Measurements from ENCODE around the gene DNAJB8. TPM values are rescaled to one million over a fixed set of nuclear protein-coding genes. Genes with fewer than 3 reads are reported as not detected.
A peak's percentile ranks its signal among the peaks of the same experiment; 100 is the strongest.

DNAJB8 gene
- total RNA-seq, 1 experiment from 2014 or later = not detected

DNA sequence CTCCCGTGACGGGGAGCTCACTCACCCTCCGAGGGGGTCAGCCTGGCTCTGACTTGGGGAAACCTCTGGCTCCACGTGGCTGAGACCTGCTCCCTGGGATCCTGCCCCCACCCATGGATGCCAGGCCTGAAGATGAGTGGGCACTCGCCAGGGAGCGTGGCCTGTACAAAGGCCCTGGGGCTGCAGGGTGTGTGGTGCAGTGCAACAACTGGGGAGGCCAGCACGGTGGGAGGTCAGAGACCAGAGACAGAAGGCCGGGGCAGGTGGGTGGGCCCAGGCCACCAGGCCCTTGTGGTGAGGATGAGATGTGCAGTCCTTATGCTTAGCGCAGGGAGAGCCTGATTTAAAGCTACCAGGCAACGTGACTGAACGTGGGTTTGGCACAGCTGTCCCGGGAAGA is 5.0 kb downstream of the DNAJB8 start:
- H3T11ph ChIP-seq (ENCODE audit: low read length) = no peak overlapping the region
- no peaks in the 10 kb centered on the region for H3K27me3 ChIP-seq (ENCODE audit: insufficient read depth, low read length)
- no peak overlapping the region for H3K14ac ChIP-seq (ENCODE audit: insufficient read depth, low read length)
- no peak for DNase-seq
- H3K27ac ChIP-seq (ENCODE audit: insufficient read length, low read depth, low read length) = no peak overlapping the region
- no peak overlapping the region; a peak in 2 of 7 replicates for H3K27ac Mint-ChIP-seq
- no peak overlapping the region for H2BK120ac ChIP-seq (ENCODE audit: low read depth, low read length, poor library complexity, severe bottlenecking)
- TF ChIP-seq, protein P1, sequence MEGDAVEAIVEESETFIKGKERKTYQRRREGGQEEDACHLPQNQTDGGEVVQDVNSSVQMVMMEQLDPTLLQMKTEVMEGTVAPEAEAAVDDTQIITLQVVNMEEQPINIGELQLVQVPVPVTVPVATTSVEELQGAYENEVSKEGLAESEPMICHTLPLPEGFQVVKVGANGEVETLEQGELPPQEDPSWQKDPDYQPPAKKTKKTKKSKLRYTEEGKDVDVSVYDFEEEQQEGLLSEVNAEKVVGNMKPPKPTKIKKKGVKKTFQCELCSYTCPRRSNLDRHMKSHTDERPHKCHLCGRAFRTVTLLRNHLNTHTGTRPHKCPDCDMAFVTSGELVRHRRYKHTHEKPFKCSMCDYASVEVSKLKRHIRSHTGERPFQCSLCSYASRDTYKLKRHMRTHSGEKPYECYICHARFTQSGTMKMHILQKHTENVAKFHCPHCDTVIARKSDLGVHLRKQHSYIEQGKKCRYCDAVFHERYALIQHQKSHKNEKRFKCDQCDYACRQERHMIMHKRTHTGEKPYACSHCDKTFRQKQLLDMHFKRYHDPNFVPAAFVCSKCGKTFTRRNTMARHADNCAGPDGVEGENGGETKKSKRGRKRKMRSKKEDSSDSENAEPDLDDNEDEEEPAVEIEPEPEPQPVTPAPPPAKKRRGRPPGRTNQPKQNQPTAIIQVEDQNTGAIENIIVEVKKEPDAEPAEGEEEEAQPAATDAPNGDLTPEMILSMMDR (conservative IDR thresholded peaks at IDR 0.05) = peak; percentile 24; the same call in 1 of the 3 replicates
- no peak overlapping the region for H3K4me2 ChIP-seq (ENCODE audit: insufficient read depth, insufficient read length, low read length)
- H3K79me2 ChIP-seq (ENCODE audit: insufficient read depth, low read length) = no peaks in the 10 kb centered on the region
- no peaks in the 10 kb centered on the region for H3K79me1 ChIP-seq (ENCODE audit: insufficient read depth, low read depth, low read length, poor library complexity, severe bottlenecking)
- H3K4ac ChIP-seq (ENCODE audit: low read depth, low read length) = no peak overlapping the region
- H3K9me3 Mint-ChIP-seq = peaks cover 0 to 2% of the 10 kb centered on the region in 2 experiments; a peak in 2 of 5 replicates
- WGBS (ENCODE audit: extremely low coverage, insufficient read length, low lambda C conversion rate) = no CpG with 5 or more reads among the region's 12 CpGs
- no peak overlapping the region for H2BK12ac ChIP-seq (ENCODE audit: insufficient read length, low read depth, low read length)
- no peak overlapping the region for H2AK5ac ChIP-seq (ENCODE audit: insufficient read length, low read length)
- no peak overlapping the region for H3K9ac ChIP-seq (ENCODE audit: extremely low read depth, insufficient read length, low read length)
- H2AFZ ChIP-seq (ENCODE audit: low read length) = no peak overlapping the region
- no peak overlapping the region for H3K18ac ChIP-seq (ENCODE audit: insufficient read length, low read depth, low read length)
- no peak overlapping the region for H3K23ac ChIP-seq (ENCODE audit: insufficient read length, low read depth, low read length)
- H4K91ac ChIP-seq (ENCODE audit: insufficient read length, low read depth, low read length) = no peak overlapping the region
- H3K27me3 Mint-ChIP-seq (ENCODE audit: low read depth) = peaks cover 72% of the 10 kb centered on the region
- H3K4me1 Mint-ChIP-seq = peaks cover 6 to 12% of the 10 kb centered on the region in 2 experiments
- H3K4me1 ChIP-seq (ENCODE audit: insufficient read depth, low read length) = no peaks in the 10 kb centered on the region
- H4K8ac ChIP-seq (replicated peaks; ENCODE audit: insufficient read length, low read depth, low read length) = no peak overlapping the region
- H3K9me3 ChIP-seq (ENCODE audit: control insufficient read depth, low read depth, low read length) = no peaks in the 10 kb centered on the region
- H2BK15ac ChIP-seq (ENCODE audit: low read depth, low read length) = no peak overlapping the region
- no peak overlapping the region for H3K4me3 Mint-ChIP-seq
- H4K20me1 ChIP-seq (ENCODE audit: control insufficient read depth, insufficient read depth, insufficient read length) = no peaks in the 10 kb centered on the region
- H2BK5ac ChIP-seq (ENCODE audit: insufficient read length, low read length) = no peak overlapping the region
- no peak overlapping the region for H3K56ac ChIP-seq (ENCODE audit: insufficient read length, low read depth, low read length)
- H2BK20ac ChIP-seq (ENCODE audit: low read depth, low read length, poor library complexity, severe bottlenecking) = no peak overlapping the region
- no peaks in the 10 kb centered on the region for H3K36me3 Mint-ChIP-seq (ENCODE audit: insufficient read depth in 1 of 3, low read depth in 3 of 3)
- no peak overlapping the region for H4K5ac ChIP-seq (ENCODE audit: insufficient read length, low read depth, low read length)
- no peaks in the 10 kb centered on the region for H3K23me2 ChIP-seq (ENCODE audit: insufficient read length, low read depth, low read length, poor library complexity, severe bottlenecking)

Data from H9 (cell line).